ENCODE measurements around the gene MTUS2. TPM values are rescaled to one million over a fixed set of nuclear protein-coding genes. Genes with fewer than 3 reads are reported as not detected.

MTUS2 gene
- total RNA-seq, 6 experiments from 2014 or later: 0.07 to 0.15 (median 0.14) TPM; not detected in 1

GRCh38 chr13:29520671-29521070 is 700.5 kb downstream of the MTUS2 start:
- Mint-ChIP-seq H3K36me3 (ENCODE audit: low read depth) (peaks cover 78% of the 10 kb centered on the region), H3K27ac (peak overlapping the region; percentile 97), H3K4me1 (ENCODE audit: low read depth) (peaks cover 60% of the 10 kb centered on the region), H3K9me3 (no peaks in the 10 kb centered on the region), H3K4me3 (peak overlapping the region; percentile 68), H3K27me3 (ENCODE audit: insufficient read depth) (peaks cover 4% of the 10 kb centered on the region)
- TF ChIP-seq, protein P1, sequence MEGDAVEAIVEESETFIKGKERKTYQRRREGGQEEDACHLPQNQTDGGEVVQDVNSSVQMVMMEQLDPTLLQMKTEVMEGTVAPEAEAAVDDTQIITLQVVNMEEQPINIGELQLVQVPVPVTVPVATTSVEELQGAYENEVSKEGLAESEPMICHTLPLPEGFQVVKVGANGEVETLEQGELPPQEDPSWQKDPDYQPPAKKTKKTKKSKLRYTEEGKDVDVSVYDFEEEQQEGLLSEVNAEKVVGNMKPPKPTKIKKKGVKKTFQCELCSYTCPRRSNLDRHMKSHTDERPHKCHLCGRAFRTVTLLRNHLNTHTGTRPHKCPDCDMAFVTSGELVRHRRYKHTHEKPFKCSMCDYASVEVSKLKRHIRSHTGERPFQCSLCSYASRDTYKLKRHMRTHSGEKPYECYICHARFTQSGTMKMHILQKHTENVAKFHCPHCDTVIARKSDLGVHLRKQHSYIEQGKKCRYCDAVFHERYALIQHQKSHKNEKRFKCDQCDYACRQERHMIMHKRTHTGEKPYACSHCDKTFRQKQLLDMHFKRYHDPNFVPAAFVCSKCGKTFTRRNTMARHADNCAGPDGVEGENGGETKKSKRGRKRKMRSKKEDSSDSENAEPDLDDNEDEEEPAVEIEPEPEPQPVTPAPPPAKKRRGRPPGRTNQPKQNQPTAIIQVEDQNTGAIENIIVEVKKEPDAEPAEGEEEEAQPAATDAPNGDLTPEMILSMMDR (IDR thresholded peaks at IDR 0.05): no peak
- peak; percentile 73 for DNase-seq

DNA sequence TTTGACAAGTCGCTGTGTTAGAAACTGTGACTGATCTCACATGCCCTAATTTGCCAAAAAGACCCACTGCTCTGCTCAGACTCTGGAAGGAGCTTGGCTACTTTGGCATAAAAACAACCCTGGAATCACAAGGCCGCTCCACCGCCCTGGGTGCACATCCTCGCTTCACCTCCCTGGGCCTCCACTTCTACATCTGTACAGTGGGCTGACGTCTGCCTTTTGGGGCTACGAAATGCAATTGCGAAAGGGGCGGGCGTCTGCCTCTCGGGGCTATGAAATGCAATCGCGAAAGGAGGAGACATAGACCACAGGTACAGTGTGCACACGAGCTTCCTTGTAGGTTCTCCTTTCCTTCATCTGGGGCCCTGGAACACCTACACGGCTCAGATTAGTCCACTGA is 701.2 kb downstream of the MTUS2 start:
- Mint-ChIP-seq H3K4me3 (peak overlapping the region; percentile 53), H3K27ac (peak overlapping the region; percentile 97), H3K4me1 (ENCODE audit: low read depth) (peaks cover 54% of the 10 kb centered on the region), H3K36me3 (ENCODE audit: low read depth) (peaks cover 72% of the 10 kb centered on the region), H3K27me3 (ENCODE audit: insufficient read depth) (peaks cover 4% of the 10 kb centered on the region), H3K9me3 (no peaks in the 10 kb centered on the region)
- TF ChIP-seq, protein P1 (IDR thresholded peaks at IDR 0.05): no peak
- no peak for DNase-seq

- TF ChIP-seq, protein P1 (IDR thresholded peaks at IDR 0.05): 0 out of 2 replicates have a peak, but pooled peaks have one; percentile 13
- Mint-ChIP-seq H3K27ac (peak overlapping the region; percentile 97), H3K4me1 (ENCODE audit: low read depth) (peaks cover 50% of the 10 kb centered on the region), H3K9me3 (no peaks in the 10 kb centered on the region), H3K27me3 (ENCODE audit: insufficient read depth) (peaks cover 4% of the 10 kb centered on the region), H3K4me3 (peak overlapping the region; percentile 53), H3K36me3 (ENCODE audit: low read depth) (peaks cover 75% of the 10 kb centered on the region)
- DNase-seq: peak; percentile 93
Measured at GRCh38 chr13:29522044-29522685, 702.0 kb downstream of the MTUS2 start.

DNA sequence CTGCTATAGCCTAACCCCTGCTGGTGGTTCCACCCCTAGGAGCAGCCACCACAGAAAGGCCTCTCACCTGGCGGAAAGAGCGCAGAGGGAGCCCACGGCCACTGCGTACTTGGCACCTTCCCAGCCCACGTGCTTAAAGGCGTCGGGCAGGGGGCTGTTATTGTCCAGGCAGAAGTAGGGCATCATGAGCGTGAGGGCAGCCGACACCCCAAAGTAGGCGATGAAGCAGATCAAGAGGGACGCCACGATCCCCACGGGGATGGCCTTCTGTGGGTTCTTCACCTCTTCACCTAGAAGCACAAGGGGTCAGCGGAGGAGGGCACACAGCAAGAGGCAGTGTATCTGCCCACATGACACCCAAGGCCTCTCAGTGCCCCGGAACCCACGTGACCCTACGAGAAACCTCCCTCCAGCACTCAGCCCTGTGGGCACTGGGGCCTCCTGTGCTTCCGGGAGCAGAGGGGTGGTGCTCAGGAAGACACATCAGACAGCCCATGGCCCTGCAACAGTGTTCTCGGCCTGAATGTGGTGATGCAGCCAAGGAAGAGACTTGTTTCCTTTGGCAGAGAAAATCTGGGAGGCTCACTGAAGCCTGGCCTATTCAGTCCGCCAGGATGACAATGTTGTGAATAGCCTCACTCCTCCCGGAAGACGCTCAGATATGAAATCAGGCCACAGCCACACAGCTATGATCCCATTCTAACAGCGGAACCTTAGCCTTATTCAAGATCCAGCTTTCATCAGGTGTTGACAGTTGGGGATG is 703.2 kb downstream of the MTUS2 start:
- no peak for DNase-seq
- TF ChIP-seq, protein P1 (IDR thresholded peaks at IDR 0.05): no peak
- Mint-ChIP-seq H3K4me1 (ENCODE audit: low read depth) (peaks cover 50% of the 10 kb centered on the region), H3K9me3 (no peaks in the 10 kb centered on the region), H3K4me3 (no peak overlapping the region), H3K27me3 (ENCODE audit: insufficient read depth) (peaks cover 3% of the 10 kb centered on the region), H3K36me3 (ENCODE audit: low read depth) (peaks cover 72% of the 10 kb centered on the region), H3K27ac (peak overlapping the region; percentile 97)

- H3K27ac Mint-ChIP-seq: peak overlapping the region; percentile 97
- no peak for DNase-seq
- H3K9me3 Mint-ChIP-seq: no peaks in the 10 kb centered on the region
- H3K4me3 Mint-ChIP-seq: no peak overlapping the region
- peaks cover 70% of the 10 kb centered on the region for H3K36me3 Mint-ChIP-seq (ENCODE audit: low read depth)
- peaks cover 50% of the 10 kb centered on the region for H3K4me1 Mint-ChIP-seq (ENCODE audit: low read depth)
- TF ChIP-seq, protein P1 (IDR thresholded peaks at IDR 0.05): no peak
- peaks cover 3% of the 10 kb centered on the region for H3K27me3 Mint-ChIP-seq (ENCODE audit: insufficient read depth)
Measured at GRCh38 chr13:29524176-29524575, 704.0 kb downstream of the MTUS2 start.

Measured in HFFc6 (cell line).